Right lobe of liver (tissue), 4 donors: Measurements from ENCODE around the gene EXOSC3.
"Not testable (repeated sequence)": the region's sequence is repeated elsewhere in the genome, so short reads cannot be mapped to it uniquely, and the experiment has no call there.

ENCODE experiments used
- POLR2A ChIP-seq: fragments of 450-650 bp; IDR thresholded peaks from one replicate; pipeline ENCODE4 v1.6.1; 2017; ENCODE audit warnings: antibody characterized with exemption, mild to moderate bottlenecking
- TF ChIP-seq, protein P1 (sequence below), 4 donors: fragments of 200-600 bp in 3 of 4; fragments of 450-650 bp in 1 of 4; IDR thresholded peaks; one replicate each; pipeline versions ENCODE4 v1.5.1 to v1.8.0; 2016 to 2022; ENCODE audit warnings: antibody characterized with exemption in 4 of 4, mild to moderate bottlenecking in 2 of 4
- donor health status: DM: no; HTN: no; CAD: no.
- donor health status: DM: no; HTN: no; CAD: no.
- donor health status: DM: no; HTN: yes; CAD: no.

DNA sequence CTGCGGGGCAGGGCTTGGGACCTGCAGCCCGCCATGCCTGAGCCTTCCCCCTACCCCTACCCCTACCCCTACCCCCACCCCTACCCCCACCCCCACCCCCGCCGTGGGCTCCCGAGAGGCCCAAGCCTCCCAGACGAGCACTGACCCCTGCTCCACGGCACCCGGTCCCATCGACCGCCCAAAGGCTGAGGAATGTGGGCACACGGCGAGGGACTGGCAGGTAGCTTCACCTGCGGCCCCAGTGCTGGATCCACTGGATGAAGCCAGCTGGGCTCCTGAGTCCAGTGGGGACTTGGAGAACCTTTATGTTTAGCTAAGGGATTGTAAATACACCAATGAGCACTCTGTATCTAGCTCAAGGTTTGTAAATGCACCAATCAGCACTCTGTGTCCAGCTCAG is 32.8 kb downstream of the EXOSC3 start:
- TF ChIP-seq, protein P1, sequence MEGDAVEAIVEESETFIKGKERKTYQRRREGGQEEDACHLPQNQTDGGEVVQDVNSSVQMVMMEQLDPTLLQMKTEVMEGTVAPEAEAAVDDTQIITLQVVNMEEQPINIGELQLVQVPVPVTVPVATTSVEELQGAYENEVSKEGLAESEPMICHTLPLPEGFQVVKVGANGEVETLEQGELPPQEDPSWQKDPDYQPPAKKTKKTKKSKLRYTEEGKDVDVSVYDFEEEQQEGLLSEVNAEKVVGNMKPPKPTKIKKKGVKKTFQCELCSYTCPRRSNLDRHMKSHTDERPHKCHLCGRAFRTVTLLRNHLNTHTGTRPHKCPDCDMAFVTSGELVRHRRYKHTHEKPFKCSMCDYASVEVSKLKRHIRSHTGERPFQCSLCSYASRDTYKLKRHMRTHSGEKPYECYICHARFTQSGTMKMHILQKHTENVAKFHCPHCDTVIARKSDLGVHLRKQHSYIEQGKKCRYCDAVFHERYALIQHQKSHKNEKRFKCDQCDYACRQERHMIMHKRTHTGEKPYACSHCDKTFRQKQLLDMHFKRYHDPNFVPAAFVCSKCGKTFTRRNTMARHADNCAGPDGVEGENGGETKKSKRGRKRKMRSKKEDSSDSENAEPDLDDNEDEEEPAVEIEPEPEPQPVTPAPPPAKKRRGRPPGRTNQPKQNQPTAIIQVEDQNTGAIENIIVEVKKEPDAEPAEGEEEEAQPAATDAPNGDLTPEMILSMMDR (IDR thresholded peaks at IDR 0.05), result not testable (repeated sequence)
- not testable (repeated sequence) for TF ChIP-seq POLR2A
